ENCODE data around the gene PCDH1. TPM values are rescaled to one million over a fixed set of nuclear protein-coding genes. Genes with fewer than 3 reads are reported as not detected.

The PCDH1 gene
- polyA plus RNA-seq, 1 experiment = 0.12 TPM

DNA sequence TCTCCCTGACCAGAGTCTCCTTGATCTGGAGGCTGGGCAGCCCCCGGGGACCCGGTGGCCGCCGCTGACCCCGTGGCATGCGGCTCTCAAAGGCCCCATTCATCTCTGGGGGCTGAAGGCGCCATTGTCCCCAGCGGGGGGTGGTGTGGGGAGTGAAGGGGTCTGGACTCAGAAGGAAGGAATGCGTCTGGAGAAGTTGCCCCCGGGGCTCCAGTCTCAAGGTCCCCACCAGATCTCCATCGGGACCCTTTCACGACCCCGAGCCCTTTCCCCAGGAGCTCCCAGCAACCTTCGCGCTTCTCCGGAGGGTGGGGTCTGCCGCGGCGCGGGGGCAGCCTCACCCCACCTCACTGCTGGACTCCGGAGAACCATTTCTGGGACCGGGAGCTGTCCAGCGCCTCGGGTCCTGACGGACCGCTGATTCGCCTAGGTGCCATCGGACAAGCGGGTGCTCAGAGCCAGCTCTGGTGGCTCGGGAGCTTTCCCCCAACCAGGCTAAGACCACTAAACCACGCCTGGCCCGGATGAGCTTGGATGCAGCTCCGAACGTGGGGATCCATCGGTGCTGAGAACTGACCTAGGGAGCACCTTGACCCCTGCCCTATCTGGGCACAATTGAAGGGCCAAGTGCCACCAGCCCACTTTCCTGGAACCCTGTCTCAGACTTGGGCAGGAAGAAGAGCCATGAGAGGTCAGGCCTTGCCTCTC is 5.1 kb upstream of the PCDH1 start:
- DNase-seq (ENCODE audit: low read depth, low spot score) = no peak
- CTCF ChIA-PET = interaction anchor here (1.7 to 8.6 kb wide), 3 partner anchors 77 to 189 kb away, joined by 9 to 169 read pairs (median 130); no protein-coding TSS in a partner anchor
- TF ChIP-seq, protein P1, sequence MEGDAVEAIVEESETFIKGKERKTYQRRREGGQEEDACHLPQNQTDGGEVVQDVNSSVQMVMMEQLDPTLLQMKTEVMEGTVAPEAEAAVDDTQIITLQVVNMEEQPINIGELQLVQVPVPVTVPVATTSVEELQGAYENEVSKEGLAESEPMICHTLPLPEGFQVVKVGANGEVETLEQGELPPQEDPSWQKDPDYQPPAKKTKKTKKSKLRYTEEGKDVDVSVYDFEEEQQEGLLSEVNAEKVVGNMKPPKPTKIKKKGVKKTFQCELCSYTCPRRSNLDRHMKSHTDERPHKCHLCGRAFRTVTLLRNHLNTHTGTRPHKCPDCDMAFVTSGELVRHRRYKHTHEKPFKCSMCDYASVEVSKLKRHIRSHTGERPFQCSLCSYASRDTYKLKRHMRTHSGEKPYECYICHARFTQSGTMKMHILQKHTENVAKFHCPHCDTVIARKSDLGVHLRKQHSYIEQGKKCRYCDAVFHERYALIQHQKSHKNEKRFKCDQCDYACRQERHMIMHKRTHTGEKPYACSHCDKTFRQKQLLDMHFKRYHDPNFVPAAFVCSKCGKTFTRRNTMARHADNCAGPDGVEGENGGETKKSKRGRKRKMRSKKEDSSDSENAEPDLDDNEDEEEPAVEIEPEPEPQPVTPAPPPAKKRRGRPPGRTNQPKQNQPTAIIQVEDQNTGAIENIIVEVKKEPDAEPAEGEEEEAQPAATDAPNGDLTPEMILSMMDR (IDR thresholded peaks at IDR 0.05; ENCODE audit: low read depth, low read length) = no peak
- no peak overlapping the region for H3K4me3 ChIP-seq (ENCODE audit: low read depth, low read length)
- peaks cover 54% of the 10 kb centered on the region for H3K27me3 ChIP-seq (ENCODE audit: control insufficient read depth, insufficient read depth, low read length)
- H3K27ac ChIP-seq (ENCODE audit: low read depth, low read length) = no peak overlapping the region
- POLR2A ChIA-PET = interaction anchor here (1.8 kb wide), 1 partner anchor 40 kb away, joined by 4 read pairs; the partner anchor contains the start of gene DELE1
- H3K9me3 ChIP-seq (ENCODE audit: control insufficient read depth, insufficient read depth, low read length) = no peaks in the 10 kb centered on the region

DNA sequence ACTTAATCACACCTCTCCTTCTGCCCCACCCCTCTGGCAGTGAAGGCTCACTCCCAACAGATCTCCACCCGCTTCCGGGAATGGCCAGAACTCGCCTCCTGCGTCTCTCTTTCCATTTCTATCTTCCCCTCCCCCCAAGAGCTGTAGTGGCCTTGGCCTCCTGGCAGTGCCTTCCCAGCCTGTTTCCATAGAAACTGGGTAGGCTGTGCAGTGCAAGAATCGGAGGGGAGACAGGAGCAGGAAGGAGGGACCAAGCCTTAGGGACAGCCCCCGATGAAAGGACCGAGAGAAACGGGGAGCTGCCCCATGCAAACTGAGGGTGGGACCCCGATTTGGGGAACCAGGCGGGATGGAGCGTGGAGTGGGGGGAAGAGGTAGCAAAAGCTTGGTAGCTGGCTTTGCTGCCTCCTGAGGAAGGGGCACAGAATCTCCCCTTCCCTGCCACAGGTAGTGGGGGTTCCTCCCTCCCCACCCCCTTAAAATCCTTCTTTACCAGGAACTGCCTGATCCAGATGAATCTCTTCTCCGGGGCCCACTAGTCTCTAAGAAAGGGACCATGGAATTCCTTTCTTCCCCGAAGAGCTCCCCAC is 4.5 kb upstream of the PCDH1 start:
- Histone ChIP-seq H3K27ac (ENCODE audit: low read depth, low read length) (no peak overlapping the region), H3K27me3 (ENCODE audit: control insufficient read depth, insufficient read depth, low read length) (peaks cover 57% of the 10 kb centered on the region), H3K9me3 (ENCODE audit: control insufficient read depth, insufficient read depth, low read length) (no peaks in the 10 kb centered on the region; the same call in 1 of the 2 replicates), H3K4me3 (ENCODE audit: low read depth, low read length) (no peak overlapping the region)
- no peak for DNase-seq (ENCODE audit: low read depth, low spot score)
- TF ChIP-seq, protein P1 (IDR thresholded peaks at IDR 0.05; ENCODE audit: low read depth, low read length) = no peak
- ChIA-PET POLR2A (interaction anchor here (1.8 kb wide), 1 partner anchor 41 kb away, joined by 4 read pairs; the partner anchor contains the start of gene DELE1), CTCF (interaction anchor here (1.7 to 8.6 kb wide), 3 partner anchors 78 to 188 kb away, joined by 9 to 169 read pairs (median 130); no protein-coding TSS in a partner anchor)

DNA sequence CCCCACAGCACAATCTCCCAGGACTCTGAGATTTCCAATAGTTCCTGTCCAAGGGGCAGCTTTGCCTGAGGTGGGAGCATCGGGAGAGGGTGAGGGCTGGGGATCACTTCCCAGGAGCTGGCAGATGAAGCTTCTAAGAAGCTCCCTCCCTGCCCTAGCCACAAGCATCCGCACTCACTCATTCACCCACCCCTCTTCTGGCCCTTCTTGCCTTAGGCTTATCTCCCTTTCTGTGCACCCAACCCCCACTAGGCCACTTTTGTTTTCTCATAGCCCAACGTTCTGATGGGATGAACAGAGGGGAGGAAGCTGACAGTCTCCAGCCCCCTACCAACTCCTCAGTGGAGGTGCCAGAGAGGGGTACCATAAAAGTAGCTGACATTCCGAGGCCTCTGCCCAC is 3.7 kb upstream of the PCDH1 start:
- TF ChIP-seq, protein P1 (IDR thresholded peaks at IDR 0.05; ENCODE audit: low read depth, low read length) = no peak
- Histone ChIP-seq H3K9me3 (ENCODE audit: control insufficient read depth, insufficient read depth, low read length) (no peaks in the 10 kb centered on the region; the same call in 1 of the 2 replicates), H3K27me3 (ENCODE audit: control insufficient read depth, insufficient read depth, low read length) (peaks cover 65% of the 10 kb centered on the region), H3K27ac (ENCODE audit: low read depth, low read length) (no peak overlapping the region), H3K4me3 (ENCODE audit: low read depth, low read length) (no peak overlapping the region)
- DNase-seq (ENCODE audit: low read depth, low spot score) = no peak
- ChIA-PET POLR2A (interaction anchor here (0.6 kb wide), 1 partner anchor 10 kb away, joined by 3 read pairs; no protein-coding TSS in a partner anchor), CTCF (interaction anchor here (0.5 to 8.6 kb wide), 7 partner anchors 9 to 218 kb away, joined by 3 to 169 read pairs (median 6); no protein-coding TSS in a partner anchor)

DNA sequence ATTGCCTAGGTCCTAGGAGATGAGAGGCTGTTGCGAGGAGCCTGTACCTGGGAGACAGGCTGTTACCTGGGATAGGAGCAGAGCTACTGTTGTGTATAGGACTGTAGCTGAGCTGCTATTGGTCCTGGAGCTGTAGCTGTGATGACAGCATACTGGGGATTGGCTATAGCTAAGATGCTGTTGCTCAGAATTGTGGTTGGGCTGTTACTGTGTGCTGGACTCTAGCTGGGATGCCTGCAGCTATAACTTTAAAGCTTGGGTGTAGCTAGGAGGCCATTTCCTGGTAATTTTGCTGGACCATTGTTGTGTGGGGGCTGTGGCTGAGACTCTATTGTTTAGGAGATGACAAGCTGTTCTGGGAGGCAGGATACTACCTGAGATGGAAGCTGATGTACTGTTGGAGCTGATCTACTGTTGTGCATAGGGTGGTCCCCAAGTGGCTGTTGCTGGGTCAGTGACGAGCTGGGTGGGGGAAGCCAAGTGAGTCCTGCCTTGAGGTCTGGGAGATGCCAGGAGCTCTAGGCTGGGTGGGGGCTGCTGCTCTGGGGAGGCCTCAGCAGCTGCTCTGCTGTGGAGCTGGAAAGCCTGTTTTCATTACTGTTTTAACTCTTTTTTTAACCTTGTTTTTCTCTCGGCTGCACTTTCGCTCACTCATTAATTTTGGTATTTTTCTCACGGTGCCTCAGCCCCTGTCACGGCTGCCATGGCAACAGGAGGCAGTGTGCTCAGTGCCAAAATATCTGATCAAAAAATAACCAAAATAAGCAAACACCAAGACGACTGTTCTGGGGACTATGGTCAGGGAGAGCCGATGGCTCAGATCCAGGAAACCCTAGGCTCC is 3.0 kb upstream of the PCDH1 start:
- no peak overlapping the region for H3K27ac ChIP-seq (ENCODE audit: low read depth, low read length)
- H3K27me3 ChIP-seq (ENCODE audit: control insufficient read depth, insufficient read depth, low read length) = peaks cover 71% of the 10 kb centered on the region
- DNase-seq (ENCODE audit: low read depth, low spot score) = no peak
- CTCF ChIA-PET = interaction anchor here (0.5 to 8.6 kb wide), 10 partner anchors 10 to 217 kb away, joined by 3 to 169 read pairs (median 5); no protein-coding TSS in a partner anchor
- H3K9me3 ChIP-seq (ENCODE audit: control insufficient read depth, insufficient read depth, low read length) = no peaks in the 10 kb centered on the region; the same call in 1 of the 2 replicates
- TF ChIP-seq, protein P1 (IDR thresholded peaks at IDR 0.05; ENCODE audit: low read depth, low read length) = no peak
- POLR2A ChIA-PET = interaction anchor here (0.6 kb wide), 1 partner anchor 11 kb away, joined by 3 read pairs; no protein-coding TSS in a partner anchor
- no peak overlapping the region for H3K4me3 ChIP-seq (ENCODE audit: low read depth, low read length)

Measured in AG04450 (cell line).